Rectal smooth muscle tissue (tissue), 1 donor: Measurements from ENCODE around the gene PPIP5K1.
"Not testable (repeated sequence)": the region's sequence is repeated elsewhere in the genome, so short reads cannot be mapped to it uniquely, and the experiment has no call there.

Source experiments
- H3K27ac ChIP-seq: one replicate; pipeline ENCODE4 v1.7.0; 2013; ENCODE audit warnings: low read depth, low read length, inconsistent platforms
- H3K27me3 ChIP-seq: one replicate; pipeline ENCODE4 v1.7.0; 2013; ENCODE audit warnings: low read length; ENCODE audit not compliant: control insufficient read depth, insufficient read depth
- H3K36me3 ChIP-seq: one replicate; pipeline ENCODE4 v1.7.0; 2013; ENCODE audit warnings: low read length; ENCODE audit not compliant: control insufficient read depth, insufficient read depth
- H3K4me1 ChIP-seq: one replicate; pipeline ENCODE4 v1.7.0; 2013; ENCODE audit warnings: low read length; ENCODE audit not compliant: control insufficient read depth, insufficient read depth
- H3K4me3 ChIP-seq: one replicate; pipeline ENCODE4 v1.7.0; 2013; ENCODE audit warnings: low read length
- H3K9ac ChIP-seq: one replicate; pipeline ENCODE4 v1.7.0; 2013; ENCODE audit warnings: low read length

The PPIP5K1 gene

GRCh38 chr15:43589778-43590466 lies at the start of gene PPIP5K1:
Gene PPIP5K1, minus strand, starts transcription at chr15:43590208. Its CDS starts 5,704 bp downstream, at chr15:43584504.
- H3K27ac ChIP-seq, H3K4me3 ChIP-seq, H3K9ac ChIP-seq: not testable (repeated sequence)

GRCh38 chr15:43638464-43639204 lies 48.6 kb upstream of the PPIP5K1 start:
- not testable (repeated sequence) for H3K27ac ChIP-seq, H3K27me3 ChIP-seq, H3K36me3 ChIP-seq, H3K9ac ChIP-seq, H3K4me1 ChIP-seq, H3K4me3 ChIP-seq

More at GRCh38 chr15:43589778-43590466, at the start of gene PPIP5K1:
- H3K27me3 ChIP-seq, H3K36me3 ChIP-seq, H3K4me1 ChIP-seq: not testable (repeated sequence)

GRCh38 chr15:43626937-43627336 lies 36.9 kb upstream of the PPIP5K1 start:
- H3K9ac ChIP-seq, H3K36me3 ChIP-seq, H3K4me1 ChIP-seq, H3K4me3 ChIP-seq, H3K27me3 ChIP-seq, H3K27ac ChIP-seq: not testable (repeated sequence)

- H3K27ac ChIP-seq, result no peak overlapping the region
- no peaks in the 10 kb centered on the region for H3K36me3 ChIP-seq
- no peaks in the 10 kb centered on the region for H3K4me1 ChIP-seq
- H3K27me3 ChIP-seq, result no peaks in the 10 kb centered on the region
- H3K9ac ChIP-seq, result no peak overlapping the region
- no peak overlapping the region for H3K4me3 ChIP-seq
Measured at GRCh38 chr15:43625106-43625505, 35.1 kb upstream of the PPIP5K1 start.

- not testable (repeated sequence) for H3K36me3 ChIP-seq, H3K9ac ChIP-seq, H3K4me3 ChIP-seq, H3K27me3 ChIP-seq, H3K4me1 ChIP-seq, H3K27ac ChIP-seq
Measured at GRCh38 chr15:43622068-43622799, 32.2 kb upstream of the PPIP5K1 start.

GRCh38 chr15:43618700-43619099 lies 28.7 kb upstream of the PPIP5K1 start, which contains the start of gene STRC:
Gene STRC, minus strand, starts transcription at chr15:43618800. Its CDS starts 78 bp downstream, at chr15:43618722.
- H3K4me3 ChIP-seq, H3K4me1 ChIP-seq, H3K9ac ChIP-seq, H3K36me3 ChIP-seq, H3K27me3 ChIP-seq, H3K27ac ChIP-seq: not testable (repeated sequence)

GRCh38 chr15:43617750-43618149 lies 27.7 kb upstream of the PPIP5K1 start:
- not testable (repeated sequence) for H3K36me3 ChIP-seq, H3K4me1 ChIP-seq, H3K4me3 ChIP-seq, H3K27me3 ChIP-seq, H3K27ac ChIP-seq, H3K9ac ChIP-seq

- not testable (repeated sequence) for H3K4me3 ChIP-seq, H3K36me3 ChIP-seq, H3K27me3 ChIP-seq, H3K9ac ChIP-seq, H3K27ac ChIP-seq, H3K4me1 ChIP-seq
Measured at GRCh38 chr15:43602233-43602632, 12.2 kb upstream of the PPIP5K1 start.

- not testable (repeated sequence) for H3K27me3 ChIP-seq, H3K27ac ChIP-seq, H3K9ac ChIP-seq, H3K36me3 ChIP-seq, H3K4me1 ChIP-seq, H3K4me3 ChIP-seq
Measured at GRCh38 chr15:43600200-43600599, 10.2 kb upstream of the PPIP5K1 start.

GRCh38 chr15:43599131-43599530 lies 9.1 kb upstream of the PPIP5K1 start:
- H3K4me3 ChIP-seq, H3K36me3 ChIP-seq, H3K27me3 ChIP-seq, H3K9ac ChIP-seq, H3K4me1 ChIP-seq, H3K27ac ChIP-seq: not testable (repeated sequence)

GRCh38 chr15:43593328-43594190 lies 3.6 kb upstream of the PPIP5K1 start, which contains the start of gene CKMT1B:
Gene CKMT1B, plus strand, starts transcription at chr15:43594027. Its CDS starts 192 bp downstream, at chr15:43594219.
- H3K36me3 ChIP-seq, H3K4me1 ChIP-seq, H3K27ac ChIP-seq, H3K9ac ChIP-seq, H3K4me3 ChIP-seq, H3K27me3 ChIP-seq: not testable (repeated sequence)

- H3K36me3 ChIP-seq, H3K9ac ChIP-seq, H3K27me3 ChIP-seq, H3K4me3 ChIP-seq, H3K27ac ChIP-seq, H3K4me1 ChIP-seq: not testable (repeated sequence)
Measured at GRCh38 chr15:43592841-43593240, 2.8 kb upstream of the PPIP5K1 start.
